Ovary (tissue), 9 donors: ENCODE measurements around the gene MB. TPM values are rescaled to one million over a fixed set of nuclear protein-coding genes. Genes with fewer than 3 reads are reported as not detected.

Experiments
- DNase-seq, 5 donors: peaks; one replicate each; pipeline ENCODE4 v3.0.0-alpha.2; 2019 to 2020
- H3K27ac ChIP-seq, 2 donors: fragments of 200-600 bp; one replicate each; pipeline versions ENCODE4 v1.5.1 to v1.8.0; 2019 to 2022
- H3K27me3 ChIP-seq: fragments of 200-600 bp; one replicate; pipeline ENCODE4 v1.8.0; 2022
- H3K36me3 ChIP-seq: fragments of 200-600 bp; sonication (generic); one replicate; pipeline ENCODE4 v1.5.1; 2019
- H3K4me1 ChIP-seq: one replicate; pipeline ENCODE4 v1.8.1; 2013; ENCODE audit warnings: mild to moderate bottlenecking, moderate library complexity; ENCODE audit not compliant: insufficient read depth
- H3K4me3 ChIP-seq: fragments of 200-600 bp; sonication (generic); one replicate; pipeline ENCODE4 v1.5.1; 2017
- H3K9me3 ChIP-seq, 2 donors: fragments of 200-600 bp in 1 of 2; sonication (generic) in 1 of 2; one replicate each; pipeline versions ENCODE4 v1.5.1 to v1.8.1; 2013 to 2019; ENCODE audit warnings: mild to moderate bottlenecking in 1 of 2, moderate library complexity in 1 of 2
- CTCF ChIP-seq, 3 donors: fragments of 450-650 bp in 2 of 3; fragments of 200-600 bp in 1 of 3; IDR thresholded peaks; one replicate each; pipeline versions ENCODE4 v1.5.1 to v1.8.0; 2016 to 2022; ENCODE audit warnings: antibody characterized with exemption in 3 of 3, mild to moderate bottlenecking in 1 of 3
- EP300 ChIP-seq: sonication (generic); formaldehyde crosslinking; IDR thresholded peaks from one replicate; pipeline ENCODE4 v1.6.1; 2017; ENCODE audit warnings: antibody characterized with exemption
- POLR2A ChIP-seq: fragments of 450-650 bp; IDR thresholded peaks from one replicate; pipeline ENCODE4 v1.6.1; 2017; ENCODE audit warnings: antibody characterized with exemption, mild to moderate bottlenecking, moderate library complexity
- WGBS, 3 donors: extraction: QIAGEN DNeasy Blood & Tissue Kit in 1 of 3; methylation state at CpG; one replicate each; pipeline versions ENCODE4 v1.1.5 to v1.1.7; 2013 to 2017; 5-methylcytosine and 5-hydroxymethylcytosine counted together
- intact Hi-C, 4 donors: fragments of 100-400 bp; cut with DNase I; formaldehyde crosslinking; loops; one replicate each; pipeline versions ENCODE4 v1.11.0 to v1.15.1; 2022 to 2023
- polyA plus RNA-seq, 2 donors: library from polyadenylated mRNA; stranded (reverse); fragments of 200-250 nt in 1 of 2; fragments of 350-450 nt in 1 of 2; fragmentation: Illumina TruSeq in 1 of 2; extraction: RNeasy Lipid Tissue Mini Kit (QIAGEN cat#74804) in 1 of 2; gene quantifications; one replicate each; pipeline ENCODE4 v1.2.3, GENCODE V29; 2013 to 2014
- total RNA-seq, 7 donors: library from RNA; depleted of rRNA in 2 of 7; stranded (reverse); fragments of >200 nt in 2 of 7; fragmentation: NEBNext Ultra II Directional in 3 of 7; extraction: Animal tissue kit (Norgen Biotek cat#: 25700) in 3 of 7; gene quantifications; one replicate each; pipeline versions ENCODE4 v1.1.0 to v1.2.4, GENCODE V29; 2016 to 2023
- donor health status: DM: no; HTN: no; CAD: no; lungs with moderate emphysema.
- donor health status: DM: no; HTN: no; CAD: no.
- donor health status: Bipolar disorder and iron deficiency.
- donor health status: DM: yes; HTN: yes; CAD: no.
- donor health status: DM: no; HTN: no; CAD: no.
- donor health status: DM: yes; HTN: yes; CAD: no.

The MB gene
- total and polyA plus RNA-seq, 9 donors: 1.3 to 3.0 (median 1.9) TPM; not detected in 3

GRCh38 chr22:35661464-35661863 is 44.3 kb upstream of the MB start:
- no peak for DNase-seq
- no peak overlapping the region for H3K4me3 ChIP-seq
- no peaks in the 10 kb centered on the region for H3K27me3 ChIP-seq
- H3K4me1 ChIP-seq: peaks cover 7% of the 10 kb centered on the region
- intact Hi-C loops: no loop called here
- no peaks in the 10 kb centered on the region for H3K9me3 ChIP-seq
- H3K27ac ChIP-seq: peak overlapping the region in 1 of 2 donors; percentile 78
- TF ChIP-seq CTCF (IDR thresholded peaks at IDR 0.05) (no peak), POLR2A (no peak), EP300 (no peak)
- 67 to 79% (median 78%) methylated on average over 2 of the region's 2 CpGs for WGBS, 3 donors
- H3K36me3 ChIP-seq: no peaks in the 10 kb centered on the region

DNA sequence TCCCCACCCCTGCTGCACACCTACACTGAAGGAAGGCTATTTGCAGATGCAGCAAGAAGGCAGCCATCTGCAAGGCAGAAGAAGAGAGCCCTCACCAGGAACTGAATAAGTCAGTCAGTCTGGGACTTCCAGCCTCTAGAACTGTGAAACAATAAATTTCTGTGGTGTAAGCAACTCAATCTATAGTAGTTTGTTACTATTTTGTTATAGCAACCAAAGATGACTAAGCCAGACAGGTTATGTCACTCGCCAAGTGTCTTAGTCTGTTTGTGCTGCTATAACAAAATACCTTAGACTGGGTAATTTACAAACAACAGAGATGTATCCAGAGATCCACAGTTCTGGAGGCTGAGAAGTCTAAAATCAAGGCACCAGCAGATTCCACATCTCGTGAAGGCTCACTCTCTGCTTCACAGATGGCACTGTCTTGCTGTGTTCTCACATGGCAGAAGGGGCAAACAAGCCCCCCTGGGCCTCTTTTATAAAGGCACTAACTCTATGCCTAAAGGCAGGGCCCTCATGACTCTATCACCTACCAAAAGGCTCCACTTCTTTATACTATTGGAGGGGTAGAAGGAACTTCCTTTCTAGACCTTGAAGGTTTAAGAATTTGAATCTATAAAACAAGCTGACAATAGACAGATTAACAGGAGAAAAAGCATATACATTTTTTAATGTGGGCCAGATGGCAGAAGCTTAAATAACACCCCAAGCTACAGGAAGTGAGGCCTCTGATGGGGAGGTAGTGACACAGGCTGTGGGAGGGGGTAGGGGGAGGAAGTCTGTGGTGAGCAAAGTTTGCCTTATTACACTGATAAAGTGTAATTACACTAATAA is 43.4 kb upstream of the MB start:
- no peaks in the 10 kb centered on the region for H3K27me3 ChIP-seq
- H3K9me3 ChIP-seq: no peaks in the 10 kb centered on the region
- H3K36me3 ChIP-seq: no peaks in the 10 kb centered on the region
- WGBS, 3 donors: 63 to 98% (median 80%) methylated on average over 2 of the region's 2 CpGs
- no peak overlapping the region for H3K27ac ChIP-seq
- H3K4me3 ChIP-seq: no peak overlapping the region
- intact Hi-C loops: no loop called here
- peaks cover 7% of the 10 kb centered on the region for H3K4me1 ChIP-seq
- DNase-seq: no peak
- TF ChIP-seq CTCF (IDR thresholded peaks at IDR 0.05): no peak
- TF ChIP-seq EP300: no peak
- no peak for TF ChIP-seq POLR2A

GRCh38 chr22:35657571-35658312 is 40.6 kb upstream of the MB start:
- Histone ChIP-seq H3K27ac (peak overlapping the region in 1 of 2 donors; percentile 33), H3K4me3 (no peak overlapping the region), H3K27me3 (no peaks in the 10 kb centered on the region), H3K9me3 (no peaks in the 10 kb centered on the region), H3K36me3 (no peaks in the 10 kb centered on the region), H3K4me1 (peaks cover 4% of the 10 kb centered on the region)
- WGBS, 3 donors: 53 to 69% (median 60%) methylated on average over 5 of the region's 5 CpGs
- DNase-seq: peak in 1 of 5 donors; percentile 54
- TF ChIP-seq CTCF (IDR thresholded peaks at IDR 0.05): no peak
- TF ChIP-seq POLR2A: no peak
- TF ChIP-seq EP300: no peak
- intact Hi-C loops: no loop called here

- Histone ChIP-seq H3K27ac (no peak overlapping the region), H3K4me3 (no peak overlapping the region), H3K4me1 (peaks cover under 1% of the 10 kb centered on the region), H3K9me3 (no peaks in the 10 kb centered on the region), H3K27me3 (no peaks in the 10 kb centered on the region), H3K36me3 (no peaks in the 10 kb centered on the region)
- no peak for DNase-seq
- TF ChIP-seq EP300: no peak
- TF ChIP-seq CTCF (IDR thresholded peaks at IDR 0.05): no peak
- no peak for TF ChIP-seq POLR2A
- intact Hi-C loops: no loop called here
- WGBS, 3 donors: 85 to 88% (median 86%) methylated on average over 5 of the region's 5 CpGs
Observed at GRCh38 chr22:35656284-35656752, 39.2 kb upstream of the MB start.
